ENCODE measurements around the gene KCNH1. TPM values are rescaled to one million over a fixed set of nuclear protein-coding genes. Genes with fewer than 3 reads are reported as not detected.

The KCNH1 gene
- total and polyA plus RNA-seq, 10 of the 15 experiments (the other 5 are each of a cell fraction or from before 2014, with no cell fraction given): 0.02 to 0.04 (median 0.04) TPM; not detected in 7

- Histone ChIP-seq H2AFZ (ENCODE audit: control insufficient read depth, low read depth, low read length) (no peak overlapping the region), H3K4me1 (ENCODE audit: control insufficient read depth, insufficient read depth, low read length) (no peaks in the 10 kb centered on the region), H4K20me1 (ENCODE audit: control insufficient read depth, insufficient read depth) (no peaks in the 10 kb centered on the region), H3K9ac (ENCODE audit: control insufficient read depth, insufficient read depth, low read length) (no peak overlapping the region), H3K4me3 (no peak overlapping the region), H3K4me2 (ENCODE audit: control insufficient read depth, insufficient read depth) (no peak overlapping the region), H3K27ac (ENCODE audit: control insufficient read depth, insufficient read depth) (no peak overlapping the region), H3K27me3 (replicated peaks in 1 of 2; ENCODE audit: control insufficient read depth in 2 of 2, insufficient read depth in 2 of 2, low read length in 1 of 2) (peaks cover 0 to 3% of the 10 kb centered on the region in 2 experiments; a peak in 3 of 4 replicates), H3K36me3 (ENCODE audit: control insufficient read depth in 2 of 2, insufficient read depth in 2 of 2, low read length in 1 of 2) (no peaks in the 10 kb centered on the region), H3K79me2 (ENCODE audit: control insufficient read depth, insufficient read depth, low read length) (no peaks in the 10 kb centered on the region), H3K9me3 (replicated peaks; ENCODE audit: control insufficient read depth, insufficient read depth, low read length) (no peaks in the 10 kb centered on the region)
- ChIA-PET SMC1A (ENCODE audit: uncharacterized antibody, unreplicated experiment) (no interaction called here), RAD21 (ENCODE audit: unreplicated experiment) (no interaction called here), CTCF (no interaction called here), POLR2A (no interaction called here)
- FAIRE-seq (no peak), ATAC-seq (no peak), DNase-seq (ENCODE audit: low read depth, low spot score) (no peak)
- intact Hi-C loops (cut with micrococcal nuclease; ENCODE audit: unreplicated experiment): no loop called here
- no peak for TF ChIP-seq NR2F1 (conservative IDR thresholded peaks at IDR 0.05)
- no peak for TF ChIP-seq HDAC2 (IDR thresholded peaks at IDR 0.05)
- no TSS peak for BruUV-seq (replicated peaks)
- WGBS (ENCODE audit: insufficient coverage, insufficient replicate concordance, low lambda C conversion rate, missing lambda C conversion rate): 0% methylated on average over 5 of the region's 5 CpGs
- in situ Hi-C loops (cut with MboI): no loop called here
Observed at GRCh38 chr1:210898473-210898872, 235.5 kb downstream of the KCNH1 start.

DNA sequence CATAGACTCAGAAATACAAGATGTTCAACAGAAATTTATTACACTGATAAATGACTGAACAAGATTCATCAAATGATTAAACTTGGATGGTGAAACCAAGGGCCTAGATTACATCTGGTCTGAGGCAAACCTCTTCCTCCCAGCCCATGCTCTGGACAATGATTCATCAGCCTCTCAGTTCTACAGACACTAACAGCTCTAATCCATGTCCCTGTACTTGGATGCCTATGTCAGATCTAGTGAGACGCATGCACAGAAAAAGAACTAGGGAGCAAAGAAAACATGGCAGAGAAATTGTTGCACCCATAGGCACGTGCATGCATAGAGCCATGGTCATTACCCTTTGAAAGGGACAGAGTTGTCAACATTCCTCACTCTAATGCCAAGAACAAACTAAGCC is 250.1 kb downstream of the KCNH1 start:
- H3K4me3 ChIP-seq: no peak overlapping the region
- H3K9me3 ChIP-seq (replicated peaks; ENCODE audit: control insufficient read depth, insufficient read depth, low read length): no peaks in the 10 kb centered on the region
- H4K20me1 ChIP-seq (ENCODE audit: control insufficient read depth, insufficient read depth): no peaks in the 10 kb centered on the region
- no peak for ATAC-seq
- ChIA-PET CTCF (interaction anchor here (1.1 to 2.6 kb wide), 2 partner anchors 11 to 19 kb away, joined by 4 to 8 read pairs; no protein-coding TSS in a partner anchor), RAD21 (ENCODE audit: unreplicated experiment) (no interaction called here), SMC1A (ENCODE audit: uncharacterized antibody, unreplicated experiment) (no interaction called here), POLR2A (no interaction called here)
- TF ChIP-seq NFIC (IDR thresholded peaks at IDR 0.05; ENCODE audit: low read depth, low read length) (no peak), POU2F2 (IDR thresholded peaks at IDR 0.05; ENCODE audit: borderline replicate concordance, low read depth, low read length) (no peak), RUNX3 (IDR thresholded peaks at IDR 0.05; ENCODE audit: low read length) (no peak), ZZZ3 (IDR thresholded peaks at IDR 0.05; ENCODE audit: control insufficient read depth, insufficient read length, low read depth) (peak; percentile 1), EGR1 (IDR thresholded peaks at IDR 0.05; ENCODE audit: borderline replicate concordance in 1 of 2, low read depth in 2 of 2, low read length in 2 of 2) (no peak)
- no TSS peak for BruUV-seq (replicated peaks)
- no peaks in the 10 kb centered on the region for H3K4me1 ChIP-seq (ENCODE audit: control insufficient read depth, insufficient read depth, low read length)
- FAIRE-seq: no peak
- in situ Hi-C loops (cut with MboI) (no loop called here), intact Hi-C loops (cut with micrococcal nuclease; ENCODE audit: unreplicated experiment) (no loop called here)
- no peak overlapping the region for H3K27ac ChIP-seq (ENCODE audit: control insufficient read depth, insufficient read depth)
- no peak overlapping the region for H3K9ac ChIP-seq (ENCODE audit: control insufficient read depth, insufficient read depth, low read length)
- no peak for DNase-seq (ENCODE audit: low read depth, low spot score)
- H3K79me2 ChIP-seq (ENCODE audit: control insufficient read depth, insufficient read depth, low read length): no peaks in the 10 kb centered on the region
- H3K27me3 ChIP-seq (replicated peaks in 1 of 2; ENCODE audit: control insufficient read depth in 2 of 2, insufficient read depth in 2 of 2, low read length in 1 of 2): no peaks in the 10 kb centered on the region; a peak in 1 of 4 replicates
- H2AFZ ChIP-seq (ENCODE audit: control insufficient read depth, low read depth, low read length): no peak overlapping the region
- no peaks in the 10 kb centered on the region for H3K36me3 ChIP-seq (ENCODE audit: control insufficient read depth in 2 of 2, insufficient read depth in 2 of 2, low read length in 1 of 2)
- no peak overlapping the region for H3K4me2 ChIP-seq (ENCODE audit: control insufficient read depth, insufficient read depth)
- 44% methylated on average over 2 of the region's 2 CpGs for WGBS (ENCODE audit: insufficient coverage, insufficient replicate concordance, low lambda C conversion rate, missing lambda C conversion rate)

All from GM12878 (cell line).